Left ventricle myocardium inferior (tissue), 1 donor: ENCODE data around the gene CLIC5. TPM values are rescaled to one million over a fixed set of nuclear protein-coding genes. Genes with fewer than 3 reads are reported as not detected.

Source experiments
- DNase-seq: peaks from one replicate; pipeline ENCODE4 v3.0.0-alpha.2; 2020
- H3K27ac ChIP-seq: fragments of 200-600 bp; replicated peaks from 2 replicates; pipeline ENCODE4 v1.8.0; 2021
- H3K27me3 ChIP-seq: fragments of 200-600 bp; 2 replicates; pipeline ENCODE4 v1.8.0; 2021; ENCODE audit warnings: low read depth
- H3K36me3 ChIP-seq: fragments of 200-600 bp; 2 replicates; pipeline ENCODE4 v1.8.0; 2021
- H3K4me1 ChIP-seq: fragments of 200-600 bp; 2 replicates; pipeline ENCODE4 v1.8.0; 2021
- H3K4me3 ChIP-seq: fragments of 200-600 bp; 2 replicates; pipeline ENCODE4 v1.8.0; 2021; ENCODE audit warnings: mild to moderate bottlenecking, moderate library complexity
- H3K9me3 ChIP-seq: fragments of 200-600 bp; replicated peaks from 2 replicates; pipeline ENCODE4 v1.8.0; 2021
- intact Hi-C: fragments of 100-400 bp; cut with micrococcal nuclease; formaldehyde crosslinking; loops from one replicate; pipeline ENCODE4 v1.11.0; 2022
- total RNA-seq: library from RNA; stranded (reverse); fragmentation: NEBNext Ultra II Directional; extraction: Animal tissue kit (Norgen Biotek cat#: 25700); gene quantifications from one replicate; pipeline ENCODE4 v1.2.1, GENCODE V29; 2021
- TF ChIP-seq, protein P1 (sequence below): fragments of 200-600 bp; IDR thresholded peaks from 2 replicates; pipeline ENCODE4 v1.8.0; 2021; ENCODE audit warnings: antibody characterized with exemption, mild to moderate bottlenecking, borderline replicate concordance
- donor health status: DM: no; HTN: yes; CAD: no; lungs with severe emphysema.

Gene CLIC5
- total RNA-seq, 1 donor from 2014 or later: 285 TPM

GRCh38 chr6:46035242-46035641 is 19.6 kb upstream of the CLIC5 start:
- Histone ChIP-seq H3K9me3 (no peaks in the 10 kb centered on the region), H3K36me3 (no peaks in the 10 kb centered on the region), H3K4me1 (peaks cover 45% of the 10 kb centered on the region), H3K4me3 (no peak overlapping the region), H3K27me3 (no peaks in the 10 kb centered on the region), H3K27ac (peak overlapping the region; percentile 76)
- no peak for DNase-seq
- TF ChIP-seq, protein P1, sequence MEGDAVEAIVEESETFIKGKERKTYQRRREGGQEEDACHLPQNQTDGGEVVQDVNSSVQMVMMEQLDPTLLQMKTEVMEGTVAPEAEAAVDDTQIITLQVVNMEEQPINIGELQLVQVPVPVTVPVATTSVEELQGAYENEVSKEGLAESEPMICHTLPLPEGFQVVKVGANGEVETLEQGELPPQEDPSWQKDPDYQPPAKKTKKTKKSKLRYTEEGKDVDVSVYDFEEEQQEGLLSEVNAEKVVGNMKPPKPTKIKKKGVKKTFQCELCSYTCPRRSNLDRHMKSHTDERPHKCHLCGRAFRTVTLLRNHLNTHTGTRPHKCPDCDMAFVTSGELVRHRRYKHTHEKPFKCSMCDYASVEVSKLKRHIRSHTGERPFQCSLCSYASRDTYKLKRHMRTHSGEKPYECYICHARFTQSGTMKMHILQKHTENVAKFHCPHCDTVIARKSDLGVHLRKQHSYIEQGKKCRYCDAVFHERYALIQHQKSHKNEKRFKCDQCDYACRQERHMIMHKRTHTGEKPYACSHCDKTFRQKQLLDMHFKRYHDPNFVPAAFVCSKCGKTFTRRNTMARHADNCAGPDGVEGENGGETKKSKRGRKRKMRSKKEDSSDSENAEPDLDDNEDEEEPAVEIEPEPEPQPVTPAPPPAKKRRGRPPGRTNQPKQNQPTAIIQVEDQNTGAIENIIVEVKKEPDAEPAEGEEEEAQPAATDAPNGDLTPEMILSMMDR: no peak
- intact Hi-C loops: no loop called here

DNA sequence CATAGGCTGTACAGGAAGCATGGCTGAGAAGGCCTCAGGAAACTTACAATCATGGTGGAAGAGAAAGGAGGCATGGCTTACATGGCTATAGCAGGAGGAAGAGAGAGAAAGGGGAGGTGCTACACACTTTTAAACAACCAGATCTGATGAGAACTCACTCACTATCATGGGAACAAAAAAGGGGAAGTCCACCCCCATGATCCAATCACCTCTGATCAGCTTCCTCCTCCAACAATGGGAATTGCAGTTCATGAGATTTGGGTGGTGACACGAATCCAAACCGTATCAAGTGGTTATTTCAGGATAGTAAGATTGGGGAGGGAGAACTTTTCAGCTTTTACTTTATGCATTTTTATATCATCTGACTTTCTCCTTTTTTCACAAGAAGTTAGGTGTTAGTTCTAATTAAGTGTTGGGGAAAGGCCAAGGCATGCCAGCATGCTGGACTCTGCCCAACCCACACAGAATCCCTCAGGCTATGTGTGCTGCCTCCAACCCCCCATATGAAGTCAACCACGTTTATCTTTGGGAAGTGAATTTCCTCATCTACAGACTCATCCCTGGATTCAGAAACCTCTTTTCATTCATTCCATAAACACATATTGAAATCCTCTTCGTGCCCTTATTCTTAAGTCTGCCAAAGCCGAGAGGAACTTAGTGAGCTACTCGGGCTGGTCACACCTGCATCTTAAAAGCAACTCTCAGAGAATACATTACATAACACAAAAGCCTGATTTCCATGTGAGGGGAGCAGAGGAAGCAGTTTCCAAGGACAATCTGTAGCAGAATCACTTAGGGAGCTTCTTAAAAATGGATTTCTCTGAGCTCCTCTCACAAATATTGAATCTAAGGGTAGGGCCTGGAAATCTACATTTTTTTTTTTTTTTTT is 16.7 kb upstream of the CLIC5 start:
- Histone ChIP-seq H3K27ac (no peak overlapping the region), H3K36me3 (no peaks in the 10 kb centered on the region), H3K27me3 (no peaks in the 10 kb centered on the region), H3K4me3 (no peak overlapping the region), H3K9me3 (no peaks in the 10 kb centered on the region), H3K4me1 (peaks cover 22% of the 10 kb centered on the region)
- no peak for DNase-seq
- TF ChIP-seq, protein P1: no peak
- intact Hi-C loops: no loop called here

- Histone ChIP-seq H3K9me3 (no peaks in the 10 kb centered on the region), H3K27ac (no peak overlapping the region), H3K4me1 (peaks cover 12% of the 10 kb centered on the region), H3K27me3 (no peaks in the 10 kb centered on the region), H3K36me3 (no peaks in the 10 kb centered on the region), H3K4me3 (no peak overlapping the region)
- intact Hi-C loops: no loop called here
- TF ChIP-seq, protein P1: no peak
- DNase-seq: no peak
Observed at GRCh38 chr6:46029602-46030001, 13.9 kb upstream of the CLIC5 start.

GRCh38 chr6:46026307-46026706 is 10.6 kb upstream of the CLIC5 start:
- Histone ChIP-seq H3K4me1 (peaks cover 11% of the 10 kb centered on the region), H3K27me3 (no peaks in the 10 kb centered on the region), H3K4me3 (no peak overlapping the region), H3K27ac (no peak overlapping the region), H3K36me3 (no peaks in the 10 kb centered on the region), H3K9me3 (no peaks in the 10 kb centered on the region)
- TF ChIP-seq, protein P1: no peak
- no peak for DNase-seq
- intact Hi-C loops: no loop called here

- peaks cover 11% of the 10 kb centered on the region for H3K4me1 ChIP-seq
- no peaks in the 10 kb centered on the region for H3K36me3 ChIP-seq
- TF ChIP-seq, protein P1: no peak
- intact Hi-C loops: no loop called here
- no peaks in the 10 kb centered on the region for H3K9me3 ChIP-seq
- no peak for DNase-seq
- no peak overlapping the region for H3K4me3 ChIP-seq
- H3K27ac ChIP-seq: no peak overlapping the region
- H3K27me3 ChIP-seq: no peaks in the 10 kb centered on the region
Observed at GRCh38 chr6:46025573-46025972, 9.9 kb upstream of the CLIC5 start.
